Natural killer cell (primary cell): Measurements from ENCODE around the gene PET100. TPM values are rescaled to one million over a fixed set of nuclear protein-coding genes. Genes with fewer than 3 reads are reported as not detected.
A peak's percentile ranks its signal among the peaks of the same experiment; 100 is the strongest.

Experiments used
- ATAC-seq, 3 donors: fragments of 150-1000 bp in 2 of 3; fragments of 200-7000 bp in 1 of 3; cut with Tn5 transposase; 1 replicate in 1 of 3; 2 replicates in 2 of 3; pipeline ENCODE4 v1.10.0; 2021; ENCODE audit warnings: mild to moderate bottlenecking in 2 of 3, moderate library complexity in 2 of 3
- DNase-seq, 2 donors: peaks; one replicate each; pipeline versions ENCODE4 v3.0.0 to v3.0.0-alpha.2; 2013 to 2021; ENCODE audit warnings: mixed read lengths in 1 of 2
- H3K27ac ChIP-seq: one replicate; pipeline ENCODE4 v1.5.1; 2013; ENCODE audit warnings: mild to moderate bottlenecking, low read length
- H3K27me3 ChIP-seq: one replicate; pipeline ENCODE4 v1.6.1; 2013; ENCODE audit warnings: low read length; ENCODE audit not compliant: control insufficient read depth, insufficient read depth
- H3K36me3 ChIP-seq: one replicate; pipeline ENCODE4 v1.6.1; 2013; ENCODE audit warnings: low read length; ENCODE audit not compliant: control insufficient read depth, insufficient read depth
- H3K4me1 ChIP-seq: one replicate; pipeline ENCODE4 v1.6.1; 2013; ENCODE audit warnings: low read length; ENCODE audit not compliant: control insufficient read depth, insufficient read depth
- H3K4me3 ChIP-seq: one replicate; pipeline ENCODE4 v1.5.1; 2013; ENCODE audit warnings: low read length
- H3K9me3 ChIP-seq: one replicate; pipeline ENCODE4 v1.6.1; 2013; ENCODE audit warnings: low read length; ENCODE audit not compliant: control insufficient read depth, insufficient read depth
- H3K27ac Mint-ChIP-seq, 2 donors: one replicate each; pipeline ENCODE4 v1.8.0; 2022; ENCODE audit warnings: mild to moderate bottlenecking in 2 of 2, mixed read lengths in 2 of 2, moderate library complexity in 1 of 2
- H3K27me3 Mint-ChIP-seq, 2 donors: one replicate each; pipeline ENCODE4 v1.8.0; 2022; ENCODE audit warnings: low read depth in 2 of 2, mixed read lengths in 2 of 2
- H3K36me3 Mint-ChIP-seq: one replicate; pipeline ENCODE4 v1.8.0; 2022; ENCODE audit warnings: mixed read lengths
- H3K4me1 Mint-ChIP-seq, 2 donors: one replicate each; pipeline ENCODE4 v1.8.0; 2022; ENCODE audit warnings: mixed read lengths in 2 of 2
- H3K4me3 Mint-ChIP-seq: one replicate; pipeline ENCODE4 v1.8.0; 2022; ENCODE audit warnings: mild to moderate bottlenecking, moderate library complexity, mixed read lengths
- H3K9me3 Mint-ChIP-seq, 2 donors: one replicate each; pipeline ENCODE4 v1.8.0; 2022; ENCODE audit warnings: mixed read lengths in 2 of 2
- WGBS: methylation state at CpG from one replicate; pipeline ENCODE4 v1.1.7; 2013; ENCODE audit warnings: missing lambda C conversion rate; ENCODE audit not compliant: insufficient coverage; 5-methylcytosine and 5-hydroxymethylcytosine counted together
- intact Hi-C: fragments of 100-400 bp; cut with micrococcal nuclease; formaldehyde crosslinking; loops from one replicate; pipeline ENCODE4 v1.14.2; 2022
- total RNA-seq, 4 donors: library from RNA; stranded (reverse); fragments of 120-200 nt in 1 of 4; gene quantifications; one replicate each; pipeline versions ENCODE4 v1.2.3 to v1.2.4, GENCODE V29; 2013 to 2022
- TF ChIP-seq, protein P1 (sequence below): fragments of 200-600 bp; IDR thresholded peaks from one replicate; pipeline ENCODE4 v1.8.0; 2022; ENCODE audit warnings: antibody characterized with exemption

PET100 gene
- total RNA-seq, 3 donors from 2014 or later (not counting 1 experiment from before 2014, with no cell fraction given), result 92.0 to 139 (median 106) TPM

DNA sequence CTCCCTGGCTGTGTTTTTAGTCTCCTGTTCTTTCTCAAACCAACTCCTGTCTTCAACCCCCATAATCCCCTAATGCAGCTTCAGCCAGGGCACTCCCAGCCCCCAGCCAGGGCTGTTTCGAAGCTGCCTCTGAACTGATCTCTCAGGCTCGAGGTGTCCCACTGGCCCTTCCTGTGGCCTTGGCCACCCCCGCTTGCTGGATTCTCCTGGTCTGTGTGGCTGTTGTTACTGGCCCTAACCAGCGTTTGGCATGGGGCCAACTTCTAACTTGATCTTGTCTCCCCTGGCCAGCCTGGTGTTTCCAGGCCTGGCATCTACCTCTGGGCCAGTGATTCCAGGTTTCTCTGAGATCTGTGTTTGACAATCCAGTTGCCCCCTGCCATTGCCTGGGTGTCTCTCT is 11.2 kb upstream of the PET100 start:
- H3K27ac ChIP-seq, result no peak overlapping the region
- Mint-ChIP-seq H3K27ac (peak overlapping the region in 1 of 2 donors; percentile 38), H3K27me3 (no peaks in the 10 kb centered on the region)

DNA sequence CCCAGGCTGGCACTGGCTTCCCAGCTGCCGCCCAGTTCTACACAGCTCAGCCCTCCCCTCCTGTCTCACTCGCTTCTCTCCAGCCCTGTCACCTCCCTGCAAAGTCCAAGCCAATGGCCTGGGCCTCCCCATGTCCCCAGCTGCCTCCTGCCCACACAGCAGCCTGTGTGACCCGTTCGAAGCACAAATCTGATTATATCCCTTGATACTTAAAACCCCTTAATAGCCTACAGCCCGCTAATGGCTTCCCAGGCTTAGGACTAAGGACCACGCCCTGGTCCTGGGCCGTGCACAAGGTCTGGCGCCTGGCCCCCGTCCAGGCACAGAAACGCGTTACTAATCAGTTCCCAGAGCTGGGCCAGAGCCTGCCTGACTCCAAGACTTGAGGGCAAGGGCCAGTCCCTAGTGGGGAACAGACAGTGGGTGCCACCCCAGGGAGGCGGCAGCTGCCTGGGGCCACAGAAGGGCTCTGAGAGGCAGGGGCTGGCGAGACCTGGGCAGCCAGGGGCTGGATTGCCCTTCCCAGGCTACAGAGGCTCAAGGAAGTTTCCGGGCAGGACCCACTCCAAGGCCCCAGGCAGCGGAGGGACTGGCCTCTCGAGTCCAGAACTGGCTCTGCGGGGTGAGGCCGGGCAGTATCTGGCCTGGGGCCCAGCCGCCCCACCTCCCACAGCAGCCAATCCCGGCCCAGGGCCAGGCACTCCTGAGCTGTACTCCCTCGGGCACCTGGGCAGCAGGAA is 10.7 kb upstream of the PET100 start:
- Mint-ChIP-seq H3K4me3 (no peak overlapping the region), H3K4me1 (peaks cover 0 to 12% of the 10 kb centered on the region in 2 donors), H3K9me3 (no peaks in the 10 kb centered on the region), H3K36me3 (no peaks in the 10 kb centered on the region), H3K27me3 (no peaks in the 10 kb centered on the region), H3K27ac (peak overlapping the region in 1 of 2 donors; percentile 38)
- 96% methylated on average over 21 of the region's 21 CpGs for WGBS
- Histone ChIP-seq H3K4me3 (no peak overlapping the region), H3K4me1 (no peaks in the 10 kb centered on the region), H3K36me3 (peaks cover 43% of the 10 kb centered on the region), H3K27ac (no peak overlapping the region), H3K27me3 (no peaks in the 10 kb centered on the region), H3K9me3 (no peaks in the 10 kb centered on the region)
- ATAC-seq, result no peak
- TF ChIP-seq, protein P1, sequence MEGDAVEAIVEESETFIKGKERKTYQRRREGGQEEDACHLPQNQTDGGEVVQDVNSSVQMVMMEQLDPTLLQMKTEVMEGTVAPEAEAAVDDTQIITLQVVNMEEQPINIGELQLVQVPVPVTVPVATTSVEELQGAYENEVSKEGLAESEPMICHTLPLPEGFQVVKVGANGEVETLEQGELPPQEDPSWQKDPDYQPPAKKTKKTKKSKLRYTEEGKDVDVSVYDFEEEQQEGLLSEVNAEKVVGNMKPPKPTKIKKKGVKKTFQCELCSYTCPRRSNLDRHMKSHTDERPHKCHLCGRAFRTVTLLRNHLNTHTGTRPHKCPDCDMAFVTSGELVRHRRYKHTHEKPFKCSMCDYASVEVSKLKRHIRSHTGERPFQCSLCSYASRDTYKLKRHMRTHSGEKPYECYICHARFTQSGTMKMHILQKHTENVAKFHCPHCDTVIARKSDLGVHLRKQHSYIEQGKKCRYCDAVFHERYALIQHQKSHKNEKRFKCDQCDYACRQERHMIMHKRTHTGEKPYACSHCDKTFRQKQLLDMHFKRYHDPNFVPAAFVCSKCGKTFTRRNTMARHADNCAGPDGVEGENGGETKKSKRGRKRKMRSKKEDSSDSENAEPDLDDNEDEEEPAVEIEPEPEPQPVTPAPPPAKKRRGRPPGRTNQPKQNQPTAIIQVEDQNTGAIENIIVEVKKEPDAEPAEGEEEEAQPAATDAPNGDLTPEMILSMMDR, result no peak
- no peak for DNase-seq
- intact Hi-C loops, result no loop called here

More for the DNA sequence above, 11.2 kb upstream of the PET100 start:
- TF ChIP-seq, protein P1, result no peak
- 93% methylated on average over 4 of the region's 4 CpGs for WGBS
- no peaks in the 10 kb centered on the region for H3K9me3 ChIP-seq
- H3K36me3 ChIP-seq, result peaks cover 39% of the 10 kb centered on the region
- no peak overlapping the region for H3K4me3 ChIP-seq
- no peaks in the 10 kb centered on the region for H3K27me3 ChIP-seq
- no peaks in the 10 kb centered on the region for H3K36me3 Mint-ChIP-seq
- H3K4me3 Mint-ChIP-seq, result no peak overlapping the region
- no peak for ATAC-seq
- intact Hi-C loops, result no loop called here
- peaks cover 0 to 12% of the 10 kb centered on the region in 2 donors for H3K4me1 Mint-ChIP-seq
- no peak for DNase-seq
- H3K9me3 Mint-ChIP-seq, result no peaks in the 10 kb centered on the region
- H3K4me1 ChIP-seq, result no peaks in the 10 kb centered on the region

- H3K9me3 ChIP-seq, result no peaks in the 10 kb centered on the region
- H3K36me3 ChIP-seq, result peaks cover 49% of the 10 kb centered on the region
- Mint-ChIP-seq H3K27ac (no peak overlapping the region), H3K4me1 (peaks cover 0 to 13% of the 10 kb centered on the region in 2 donors), H3K27me3 (no peaks in the 10 kb centered on the region), H3K4me3 (no peak overlapping the region), H3K9me3 (no peaks in the 10 kb centered on the region), H3K36me3 (no peaks in the 10 kb centered on the region)
- no peak overlapping the region for H3K4me3 ChIP-seq
- no peak for ATAC-seq
- no peaks in the 10 kb centered on the region for H3K27me3 ChIP-seq
- intact Hi-C loops, result no loop called here
- no peak for DNase-seq
- TF ChIP-seq, protein P1, result no peak
- H3K27ac ChIP-seq, result no peak overlapping the region
- 97% methylated on average over 48 of the region's 48 CpGs for WGBS
- H3K4me1 ChIP-seq, result no peaks in the 10 kb centered on the region
These were observed 9.7 kb upstream of the PET100 start for GRCh38 chr19:7619671-7620441.
